Measurements from ENCODE around the gene CHST6.
A peak's percentile ranks its signal among the peaks of the same experiment; 100 is the strongest.
"Not testable (repeated sequence)": the region's sequence is repeated elsewhere in the genome, so short reads cannot be mapped to it uniquely, and the experiment has no call there.

CHST6 gene

GRCh38 chr16:75432828-75433731, 62.2 kb downstream of the CHST6 start, which contains the start of gene CFDP1:
CFDP1 (minus strand) TSS chr16:75433503; CDS start chr16:75433352, 151 bp downstream.
- peak; percentile 66 for DNase-seq

GRCh38 chr16:75429621-75430403, 65.4 kb downstream of the CHST6 start:
- DNase-seq: no peak

GRCh38 chr16:75426524-75426923, 68.7 kb downstream of the CHST6 start:
- not testable (repeated sequence) for DNase-seq

- DNase-seq: not testable (repeated sequence)
Measured at GRCh38 chr16:75424105-75424762, 71.0 kb downstream of the CHST6 start.

GRCh38 chr16:75423723-75424104, 71.5 kb downstream of the CHST6 start:
- DNase-seq: no peak

All from NCI-H2029 (cell line).